OCI-LY3 (cell line): ENCODE measurements around the gene LDLRAD4.

Experiments used
- EZH2phosphoT487 ChIP-seq: fragments of 200-600 bp; shearing (Covaris generic); IDR thresholded peaks from 2 replicates; pipeline ENCODE4 v1.6.1; 2018; ENCODE audit warnings: antibody characterized with exemption, mixed run types, low read depth
- TF ChIP-seq, protein P1 (sequence below): fragments of 200-600, 300-600 bp; sonication (generic); IDR thresholded peaks from 2 replicates; pipeline ENCODE4 v1.5.1; 2014; ENCODE audit warnings: antibody characterized with exemption, low read length, low read depth

DNA sequence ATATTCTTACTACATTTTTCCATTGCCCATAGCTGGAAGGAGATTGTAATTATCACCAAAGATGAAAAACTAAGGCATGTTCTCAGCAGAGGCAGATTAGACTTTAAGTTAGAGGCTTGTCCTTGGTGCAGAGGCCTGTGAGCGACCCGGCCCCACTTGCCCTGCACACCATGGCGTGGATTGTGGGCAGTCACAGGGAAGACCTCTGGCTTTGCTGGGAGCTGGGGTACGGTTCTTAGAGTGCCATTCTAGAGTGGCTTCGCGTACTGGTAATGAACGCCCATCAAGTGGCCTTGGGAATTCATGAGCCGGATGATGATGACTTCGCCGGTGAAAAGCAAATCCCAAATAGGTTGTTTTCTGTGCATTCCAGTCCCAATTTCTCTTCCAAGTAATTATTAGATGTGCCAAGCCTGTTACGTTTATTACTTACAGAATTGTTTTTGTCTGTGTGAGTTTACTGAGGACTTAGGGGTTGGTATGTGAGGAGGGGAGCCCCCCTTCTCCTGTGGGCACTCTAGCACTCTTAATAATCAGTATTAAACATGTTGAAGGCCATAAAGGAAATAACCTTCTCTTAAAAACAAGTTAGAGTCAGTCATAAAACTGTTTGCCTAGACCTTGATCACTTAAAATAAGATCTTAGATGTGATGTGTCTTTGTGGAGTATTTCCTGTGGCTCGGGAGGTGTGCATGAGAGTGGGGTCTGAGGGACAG is 90.6 kb downstream of the LDLRAD4 start:
- TF ChIP-seq, protein P1, sequence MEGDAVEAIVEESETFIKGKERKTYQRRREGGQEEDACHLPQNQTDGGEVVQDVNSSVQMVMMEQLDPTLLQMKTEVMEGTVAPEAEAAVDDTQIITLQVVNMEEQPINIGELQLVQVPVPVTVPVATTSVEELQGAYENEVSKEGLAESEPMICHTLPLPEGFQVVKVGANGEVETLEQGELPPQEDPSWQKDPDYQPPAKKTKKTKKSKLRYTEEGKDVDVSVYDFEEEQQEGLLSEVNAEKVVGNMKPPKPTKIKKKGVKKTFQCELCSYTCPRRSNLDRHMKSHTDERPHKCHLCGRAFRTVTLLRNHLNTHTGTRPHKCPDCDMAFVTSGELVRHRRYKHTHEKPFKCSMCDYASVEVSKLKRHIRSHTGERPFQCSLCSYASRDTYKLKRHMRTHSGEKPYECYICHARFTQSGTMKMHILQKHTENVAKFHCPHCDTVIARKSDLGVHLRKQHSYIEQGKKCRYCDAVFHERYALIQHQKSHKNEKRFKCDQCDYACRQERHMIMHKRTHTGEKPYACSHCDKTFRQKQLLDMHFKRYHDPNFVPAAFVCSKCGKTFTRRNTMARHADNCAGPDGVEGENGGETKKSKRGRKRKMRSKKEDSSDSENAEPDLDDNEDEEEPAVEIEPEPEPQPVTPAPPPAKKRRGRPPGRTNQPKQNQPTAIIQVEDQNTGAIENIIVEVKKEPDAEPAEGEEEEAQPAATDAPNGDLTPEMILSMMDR = no peak
- no peak for TF ChIP-seq EZH2phosphoT487
